Hematopoietic multipotent progenitor cell treated with erythropoietin and hydrocortisone succinate and interleukin-3 and kit ligand, for 6 days (in vitro differentiated cells): ENCODE measurements around the gene NDUFB1.

Source experiments
- DNase-seq: peaks from one replicate; pipeline ENCODE4 v3.0.0-alpha.2; 2015

The NDUFB1 gene

GRCh38 chr14:92093320-92093719 is 28.2 kb downstream of the NDUFB1 start:
- peak; percentile 42 for DNase-seq

- no peak for DNase-seq
These were observed 33.0 kb downstream of the NDUFB1 start for GRCh38 chr14:92088494-92088893.

GRCh38 chr14:92074555-92074954 is 47.0 kb downstream of the NDUFB1 start:
- DNase-seq, result peak; percentile 19
